ENCODE results near the gene CYP2W1. TPM values are rescaled to one million over a fixed set of nuclear protein-coding genes. Genes with fewer than 3 reads are reported as not detected.

The CYP2W1 gene
- total RNA-seq, 2 donors from 2014 or later, result not detected

GRCh38 chr7:1019789-1020610 lies 37.0 kb downstream of the CYP2W1 start:
- Mint-ChIP-seq H3K4me3 (no peak overlapping the region), H3K27ac (no peak overlapping the region), H3K27me3 (no peaks in the 10 kb centered on the region), H3K4me1 (peaks cover 9% of the 10 kb centered on the region), H3K36me3 (ENCODE audit: low read depth) (peaks cover 4% of the 10 kb centered on the region)
- no peak for ATAC-seq
- H3K9me3 ChIP-seq (ENCODE audit: control insufficient read depth, low read length, poor library complexity, severe bottlenecking), result no peaks in the 10 kb centered on the region
- DNase-seq, result no peak

GRCh38 chr7:1020849-1021251 lies 37.9 kb downstream of the CYP2W1 start:
- ATAC-seq, result no peak
- DNase-seq, result no peak
- H3K4me1 Mint-ChIP-seq, result peaks cover 11% of the 10 kb centered on the region
- H3K27me3 Mint-ChIP-seq, result no peaks in the 10 kb centered on the region
- no peak overlapping the region for H3K27ac Mint-ChIP-seq
- H3K4me3 Mint-ChIP-seq, result no peak overlapping the region
- peaks cover 4% of the 10 kb centered on the region for H3K36me3 Mint-ChIP-seq (ENCODE audit: low read depth)
- no peaks in the 10 kb centered on the region for H3K9me3 ChIP-seq (ENCODE audit: control insufficient read depth, low read length, poor library complexity, severe bottlenecking)

- DNase-seq (no peak), ATAC-seq (no peak)
- Mint-ChIP-seq H3K4me3 (no peak overlapping the region), H3K27ac (no peak overlapping the region), H3K36me3 (ENCODE audit: low read depth) (peaks cover 4% of the 10 kb centered on the region), H3K4me1 (peaks cover 14% of the 10 kb centered on the region), H3K27me3 (no peaks in the 10 kb centered on the region)
- H3K9me3 ChIP-seq (ENCODE audit: control insufficient read depth, low read length, poor library complexity, severe bottlenecking), result no peaks in the 10 kb centered on the region
These were observed 38.4 kb downstream of the CYP2W1 start for GRCh38 chr7:1021366-1021765.

- DNase-seq, result no peak
- H3K27ac Mint-ChIP-seq, result no peak overlapping the region
- no peak overlapping the region for H3K4me3 Mint-ChIP-seq
- ATAC-seq, result no peak
- H3K9me3 ChIP-seq (ENCODE audit: control insufficient read depth, low read length, poor library complexity, severe bottlenecking), result no peaks in the 10 kb centered on the region
- H3K27me3 Mint-ChIP-seq, result no peaks in the 10 kb centered on the region
- H3K36me3 Mint-ChIP-seq (ENCODE audit: low read depth), result peaks cover 4% of the 10 kb centered on the region
- H3K4me1 Mint-ChIP-seq, result peaks cover 14% of the 10 kb centered on the region
These were observed 39.0 kb downstream of the CYP2W1 start for GRCh38 chr7:1021931-1022330.

- no peaks in the 10 kb centered on the region for H3K9me3 ChIP-seq (ENCODE audit: control insufficient read depth, low read length, poor library complexity, severe bottlenecking)
- peaks cover 14% of the 10 kb centered on the region for H3K4me1 Mint-ChIP-seq
- DNase-seq, result no peak
- ATAC-seq, result no peak
- no peak overlapping the region for H3K4me3 Mint-ChIP-seq
- H3K27ac Mint-ChIP-seq, result peak overlapping the region; percentile 83
- H3K36me3 Mint-ChIP-seq (ENCODE audit: low read depth), result peaks cover 4% of the 10 kb centered on the region
- no peaks in the 10 kb centered on the region for H3K27me3 Mint-ChIP-seq
These were observed 39.4 kb downstream of the CYP2W1 start for GRCh38 chr7:1022356-1022755.

- no peak overlapping the region for H3K4me3 Mint-ChIP-seq
- H3K36me3 Mint-ChIP-seq (ENCODE audit: low read depth), result peaks cover 4% of the 10 kb centered on the region
- no peaks in the 10 kb centered on the region for H3K27me3 Mint-ChIP-seq
- H3K9me3 ChIP-seq (ENCODE audit: control insufficient read depth, low read length, poor library complexity, severe bottlenecking), result no peaks in the 10 kb centered on the region
- H3K4me1 Mint-ChIP-seq, result peaks cover 16% of the 10 kb centered on the region
- H3K27ac Mint-ChIP-seq, result peak overlapping the region; percentile 83
- DNase-seq (no peak), ATAC-seq (peak; percentile 39)
These were observed 40.0 kb downstream of the CYP2W1 start for GRCh38 chr7:1022801-1023465.

GRCh38 chr7:1024331-1024841 lies 41.4 kb downstream of the CYP2W1 start:
- Mint-ChIP-seq H3K27me3 (no peaks in the 10 kb centered on the region), H3K27ac (no peak overlapping the region), H3K36me3 (ENCODE audit: low read depth) (peaks cover 4% of the 10 kb centered on the region), H3K4me3 (peak overlapping the region; percentile 21), H3K4me1 (peaks cover 16% of the 10 kb centered on the region)
- ATAC-seq (peak; percentile 32), DNase-seq (no peak)
- H3K9me3 ChIP-seq (ENCODE audit: control insufficient read depth, low read length, poor library complexity, severe bottlenecking), result no peaks in the 10 kb centered on the region

- DNase-seq, result no peak
- ATAC-seq, result no peak
- no peaks in the 10 kb centered on the region for H3K9me3 ChIP-seq (ENCODE audit: control insufficient read depth, low read length, poor library complexity, severe bottlenecking)
- Mint-ChIP-seq H3K27me3 (no peaks in the 10 kb centered on the region), H3K27ac (no peak overlapping the region), H3K4me1 (peaks cover 21% of the 10 kb centered on the region), H3K4me3 (peak overlapping the region; percentile 21), H3K36me3 (ENCODE audit: low read depth) (peaks cover 4% of the 10 kb centered on the region)
These were observed 42.1 kb downstream of the CYP2W1 start for GRCh38 chr7:1024876-1025742.

- Mint-ChIP-seq H3K4me1 (peaks cover 25% of the 10 kb centered on the region), H3K4me3 (peak overlapping the region; percentile 74), H3K27me3 (no peaks in the 10 kb centered on the region), H3K36me3 (ENCODE audit: low read depth) (peaks cover 4% of the 10 kb centered on the region), H3K27ac (no peak overlapping the region)
- H3K9me3 ChIP-seq (ENCODE audit: control insufficient read depth, low read length, poor library complexity, severe bottlenecking), result no peaks in the 10 kb centered on the region
- ATAC-seq, result no peak
- DNase-seq, result no peak
These were observed 43.0 kb downstream of the CYP2W1 start for GRCh38 chr7:1025743-1026581.

GRCh38 chr7:1026721-1027161 lies 43.8 kb downstream of the CYP2W1 start:
- ATAC-seq (no peak), DNase-seq (no peak)
- Mint-ChIP-seq H3K4me3 (peak overlapping the region; percentile 74), H3K27me3 (no peaks in the 10 kb centered on the region), H3K36me3 (ENCODE audit: low read depth) (peaks cover 4% of the 10 kb centered on the region), H3K27ac (no peak overlapping the region), H3K4me1 (peaks cover 27% of the 10 kb centered on the region)
- H3K9me3 ChIP-seq (ENCODE audit: control insufficient read depth, low read length, poor library complexity, severe bottlenecking), result no peaks in the 10 kb centered on the region

- DNase-seq, result no peak
- H3K4me1 Mint-ChIP-seq, result peaks cover 29% of the 10 kb centered on the region
These were observed 44.5 kb downstream of the CYP2W1 start for GRCh38 chr7:1027242-1028043.

More at GRCh38 chr7:1027242-1028043, 44.5 kb downstream of the CYP2W1 start:
- peak overlapping the region; percentile 74 for H3K4me3 Mint-ChIP-seq
- H3K9me3 ChIP-seq (ENCODE audit: control insufficient read depth, low read length, poor library complexity, severe bottlenecking), result no peaks in the 10 kb centered on the region
- H3K27me3 Mint-ChIP-seq, result no peaks in the 10 kb centered on the region
- ATAC-seq, result no peak
- H3K27ac Mint-ChIP-seq, result no peak overlapping the region
- H3K36me3 Mint-ChIP-seq (ENCODE audit: low read depth), result peaks cover 4% of the 10 kb centered on the region

All from T-helper 17 cell (primary cell).